Type B pancreatic cell (in vitro differentiated cells): ENCODE results near the gene OTOP2. TPM values are rescaled to one million over a fixed set of nuclear protein-coding genes. Genes with fewer than 3 reads are reported as not detected.

Source experiments
- DNase-seq: peaks from one replicate; pipeline ENCODE4 v3.0.0; 2021; ENCODE audit warnings: mixed read lengths; ENCODE audit not compliant: unreplicated experiment; ENCODE audit errors: extremely low spot score
- H3K27ac Mint-ChIP-seq: 2 replicates; pipeline ENCODE4 v1.8.0; 2021; ENCODE audit warnings: mild to moderate bottlenecking, mixed read lengths
- H3K27me3 Mint-ChIP-seq: 2 replicates; pipeline ENCODE4 v1.8.0; 2021; ENCODE audit warnings: mixed read lengths
- H3K36me3 Mint-ChIP-seq: 2 replicates; pipeline ENCODE4 v1.8.0; 2021; ENCODE audit warnings: mixed read lengths
- H3K4me1 Mint-ChIP-seq: one replicate; pipeline ENCODE4 v1.8.0; 2021; ENCODE audit warnings: mixed read lengths; ENCODE audit not compliant: unreplicated experiment
- H3K4me3 Mint-ChIP-seq: 2 replicates; pipeline ENCODE4 v1.8.0; 2021; ENCODE audit warnings: mild to moderate bottlenecking, mixed read lengths
- H3K9me3 Mint-ChIP-seq: 2 replicates; pipeline ENCODE4 v1.8.0; 2021; ENCODE audit warnings: mixed read lengths
- CTCF ChIP-seq: fragments of 200-600 bp; sonication (generic); conservative IDR thresholded peaks from 2 replicates; pipeline ENCODE4 v1.5.0; 2021; ENCODE audit warnings: antibody characterized with exemption, mild to moderate bottlenecking
- total RNA-seq: library from RNA; stranded (reverse); gene quantifications from 2 replicates; pipeline ENCODE4 v1.2.1, GENCODE V29; 2021; ENCODE audit warnings: low replicate concordance

OTOP2 gene
- total RNA-seq, 1 donor from 2014 or later = not detected

- peak; percentile 94 for TF ChIP-seq CTCF
- no peaks in the 10 kb centered on the region for H3K36me3 Mint-ChIP-seq
- peak; percentile 90 for DNase-seq
- H3K9me3 Mint-ChIP-seq = no peaks in the 10 kb centered on the region
- H3K27me3 Mint-ChIP-seq = no peaks in the 10 kb centered on the region
- H3K4me1 Mint-ChIP-seq = no peaks in the 10 kb centered on the region
- H3K27ac Mint-ChIP-seq = no peak overlapping the region
- H3K4me3 Mint-ChIP-seq = no peak overlapping the region
Observed at GRCh38 chr17:74957935-74958740, 34.1 kb downstream of the OTOP2 start.

GRCh38 chr17:74959826-74960515 is 35.9 kb downstream of the OTOP2 start:
- no peak for TF ChIP-seq CTCF
- H3K4me1 Mint-ChIP-seq = no peaks in the 10 kb centered on the region

GRCh38 chr17:74960570-74961342 is 36.7 kb downstream of the OTOP2 start:
- Mint-ChIP-seq H3K4me1 (no peaks in the 10 kb centered on the region), H3K9me3 (no peaks in the 10 kb centered on the region), H3K27ac (no peak overlapping the region), H3K36me3 (no peaks in the 10 kb centered on the region), H3K4me3 (peak overlapping the region; percentile 55), H3K27me3 (no peaks in the 10 kb centered on the region)
- peak; percentile 71 for TF ChIP-seq CTCF
- DNase-seq = no peak

More at GRCh38 chr17:74959826-74960515, 35.9 kb downstream of the OTOP2 start:
- Mint-ChIP-seq H3K36me3 (no peaks in the 10 kb centered on the region), H3K4me3 (no peak overlapping the region), H3K27ac (no peak overlapping the region), H3K27me3 (no peaks in the 10 kb centered on the region), H3K9me3 (no peaks in the 10 kb centered on the region)
- DNase-seq = no peak

GRCh38 chr17:74961657-74962350 is 37.7 kb downstream of the OTOP2 start:
- H3K4me1 Mint-ChIP-seq = no peaks in the 10 kb centered on the region
- DNase-seq = peak; percentile 90
- no peaks in the 10 kb centered on the region for H3K27me3 Mint-ChIP-seq
- no peaks in the 10 kb centered on the region for H3K36me3 Mint-ChIP-seq
- no peaks in the 10 kb centered on the region for H3K9me3 Mint-ChIP-seq
- peak; percentile 88 for TF ChIP-seq CTCF
- H3K4me3 Mint-ChIP-seq = no peak overlapping the region
- peak overlapping the region; percentile 74 for H3K27ac Mint-ChIP-seq
